Hepatocyte (in vitro differentiated cells): Measurements from ENCODE around the gene TEX261. TPM values are rescaled to one million over a fixed set of nuclear protein-coding genes. Genes with fewer than 3 reads are reported as not detected.
A peak's percentile ranks its signal among the peaks of the same experiment; 100 is the strongest.

Experiments
- DNase-seq: peaks from one replicate; pipeline ENCODE4 v3.0.0-alpha.2; 2016; ENCODE audit warnings: low spot score
- H2AFZ ChIP-seq: fragments of 200-600 bp; sonication (generic); 2 replicates; pipeline ENCODE4 v1.6.0; 2016; ENCODE audit warnings: antibody characterized with exemption, mild to moderate bottlenecking
- H3K27ac ChIP-seq: fragments of 200-600 bp; sonication (generic); 2 replicates; pipeline ENCODE4 v1.5.1; 2016; ENCODE audit warnings: mild to moderate bottlenecking
- H3K27me3 ChIP-seq: fragments of 200-600 bp; sonication (generic); 2 replicates; pipeline ENCODE4 v1.6.1; 2016
- H3K36me3 ChIP-seq: fragments of 200-600 bp; sonication (generic); replicated peaks from 2 replicates; pipeline ENCODE4 v1.5.1; 2016; ENCODE audit warnings: low read depth; ENCODE audit not compliant: insufficient read depth
- H3K4me1 ChIP-seq: fragments of 200-600 bp; sonication (generic); 2 replicates; pipeline ENCODE4 v1.5.1; 2016; ENCODE audit warnings: mild to moderate bottlenecking, moderate library complexity; ENCODE audit not compliant: insufficient read depth
- H3K4me2 ChIP-seq: fragments of 200-600 bp; sonication (generic); 2 replicates; pipeline ENCODE4 v1.6.0; 2016
- H3K4me3 ChIP-seq: fragments of 200-600 bp; sonication (generic); 2 replicates; pipeline ENCODE4 v1.5.1; 2016; ENCODE audit warnings: mild to moderate bottlenecking
- H3K79me2 ChIP-seq: fragments of 200-600 bp; sonication (generic); 2 replicates; pipeline ENCODE4 v1.6.0; 2017; ENCODE audit warnings: mild to moderate bottlenecking
- H3K9me2 ChIP-seq: fragments of 200-600 bp; sonication (generic); replicated peaks from 2 replicates; pipeline ENCODE4 v1.6.0; 2017; ENCODE audit warnings: mild to moderate bottlenecking; ENCODE audit not compliant: insufficient read depth
- H3K9me3 ChIP-seq: fragments of 200-600 bp; sonication (generic); 2 replicates; pipeline ENCODE4 v1.5.1; 2016; ENCODE audit warnings: low read depth, mild to moderate bottlenecking
- H4K20me1 ChIP-seq: fragments of 200-600 bp; sonication (generic); 2 replicates; pipeline ENCODE4 v1.6.0; 2016; ENCODE audit warnings: mild to moderate bottlenecking; ENCODE audit not compliant: insufficient read depth, poor library complexity, severe bottlenecking
- CTCF ChIP-seq: fragments of 200-600 bp; sonication (generic); IDR thresholded peaks from 2 replicates; pipeline ENCODE4 v1.5.1; 2016; ENCODE audit warnings: antibody characterized with exemption, mild to moderate bottlenecking; ENCODE audit not compliant: poor library complexity
- EZH2 ChIP-seq: fragments of 200-600 bp; sonication (generic); IDR thresholded peaks from 2 replicates; pipeline ENCODE4 v1.6.1; 2016; ENCODE audit warnings: antibody characterized with exemption, mild to moderate bottlenecking, borderline replicate concordance
- EZH2phosphoT487 ChIP-seq: fragments of 200-600 bp; sonication (generic); IDR thresholded peaks from one replicate; pipeline ENCODE4 v1.6.1; 2018; ENCODE audit warnings: antibody characterized with exemption, mild to moderate bottlenecking, low read depth, moderate library complexity; ENCODE audit not compliant: unreplicated experiment, severe bottlenecking
- WGBS: methylation state at CpG from one replicate; pipeline ENCODE4 v1.1.6; 2016; ENCODE audit warnings: low lambda C conversion rate; ENCODE audit errors: missing lambda C conversion rate; 5-methylcytosine and 5-hydroxymethylcytosine counted together
- polyA plus RNA-seq: library from polyadenylated mRNA; unstranded; fragments of >200 nt; fragmentation: Nextera tagmentation; extraction: Ambion mirVana; gene quantifications from 2 replicates; pipeline ENCODE4 v1.2.1, GENCODE V29; 2016
- total RNA-seq: library from RNA; depleted of rRNA; stranded (reverse); fragments of >200 nt; gene quantifications from 2 replicates; pipeline ENCODE4 v1.2.3, GENCODE V29; 2014

TEX261 gene
- total and polyA plus RNA-seq, 2 experiments from 2014 or later, result 41.5 to 81.0 TPM

GRCh38 chr2:70990216-70990615, 4.5 kb downstream of the TEX261 start:
- Histone ChIP-seq H3K4me2 (no peak overlapping the region), H3K36me3 (no peaks in the 10 kb centered on the region), H3K79me2 (peaks cover 24% of the 10 kb centered on the region), H3K9me2 (no peaks in the 10 kb centered on the region), H4K20me1 (peaks cover 12% of the 10 kb centered on the region), H3K9me3 (no peaks in the 10 kb centered on the region), H3K4me1 (peaks cover 12% of the 10 kb centered on the region), H3K4me3 (no peak overlapping the region), H3K27me3 (no peaks in the 10 kb centered on the region), H2AFZ (no peak overlapping the region), H3K27ac (no peak overlapping the region)
- 89% methylated on average over 5 of the region's 5 CpGs for WGBS
- DNase-seq, result peak; percentile 1
- TF ChIP-seq CTCF, result no peak
- TF ChIP-seq EZH2, result no peak
- TF ChIP-seq EZH2phosphoT487, result no peak

DNA sequence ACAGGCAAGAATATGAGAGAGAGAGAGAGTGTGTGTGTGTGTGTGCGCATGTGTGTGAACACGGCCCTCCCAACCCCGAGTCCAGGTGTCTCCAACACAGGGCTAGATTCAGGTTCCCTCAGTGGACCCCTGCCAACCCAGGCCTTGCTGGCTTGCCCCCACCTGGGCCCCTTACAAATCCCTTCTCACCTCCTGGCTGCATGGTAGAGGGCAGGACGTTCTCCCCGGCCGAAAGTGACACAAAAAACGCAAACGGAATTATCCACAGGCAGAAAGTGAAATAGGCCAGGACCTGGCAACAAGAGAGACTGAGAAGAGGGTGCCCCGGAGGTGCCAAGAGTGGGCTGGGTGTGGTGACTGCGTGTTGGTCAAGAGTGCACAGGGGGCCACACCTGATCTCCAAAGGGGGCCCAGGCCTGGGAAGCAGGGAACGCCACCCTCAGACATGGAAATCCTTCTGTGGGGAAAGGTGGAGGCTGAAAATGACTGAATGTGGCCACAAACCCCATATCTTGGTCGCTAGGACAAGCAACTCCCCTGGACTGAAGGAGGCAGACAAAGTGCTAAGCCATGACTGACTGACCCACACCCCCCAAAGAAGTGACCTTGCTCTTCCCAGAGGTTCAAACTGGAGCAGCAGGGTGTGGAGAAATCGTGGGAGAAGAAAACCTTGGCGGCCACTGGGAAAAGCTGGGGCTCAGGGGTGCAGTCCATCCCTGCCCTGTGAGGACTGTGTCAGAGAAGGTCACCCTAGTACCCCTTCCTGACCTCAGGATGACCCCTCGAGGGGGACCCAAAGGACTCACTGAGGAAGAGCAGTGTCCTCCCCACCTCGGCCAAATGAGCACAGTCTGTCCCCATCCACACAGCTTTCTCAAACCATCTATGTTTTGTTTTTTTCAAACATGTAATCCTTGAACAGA, 5.7 kb downstream of the TEX261 start:
- DNase-seq, result no peak
- H3K36me3 ChIP-seq, result no peaks in the 10 kb centered on the region

GRCh38 chr2:70988151-70988550, 6.5 kb downstream of the TEX261 start:
- TF ChIP-seq EZH2phosphoT487 (no peak), EZH2 (no peak), CTCF (no peak)
- no peak overlapping the region for H2AFZ ChIP-seq
- H4K20me1 ChIP-seq, result no peaks in the 10 kb centered on the region
- no peak overlapping the region for H3K4me3 ChIP-seq
- H3K79me2 ChIP-seq, result peaks cover 11% of the 10 kb centered on the region
- H3K27ac ChIP-seq, result no peak overlapping the region
- H3K4me1 ChIP-seq, result peaks cover 6% of the 10 kb centered on the region
- 90% methylated on average over 4 of the region's 4 CpGs for WGBS
- no peak overlapping the region for H3K4me2 ChIP-seq
- no peaks in the 10 kb centered on the region for H3K27me3 ChIP-seq
- H3K9me2 ChIP-seq, result no peaks in the 10 kb centered on the region
- no peak for DNase-seq
- H3K9me3 ChIP-seq, result no peaks in the 10 kb centered on the region
- H3K36me3 ChIP-seq, result no peaks in the 10 kb centered on the region

More for the DNA sequence above, 5.7 kb downstream of the TEX261 start:
- peaks cover 12% of the 10 kb centered on the region for H3K4me1 ChIP-seq
- TF ChIP-seq CTCF (no peak), EZH2phosphoT487 (no peak), EZH2 (no peak)
- H3K79me2 ChIP-seq, result peaks cover 19% of the 10 kb centered on the region
- WGBS, result 95% methylated on average over 16 of the region's 16 CpGs
- H3K9me3 ChIP-seq, result no peaks in the 10 kb centered on the region
- no peaks in the 10 kb centered on the region for H3K27me3 ChIP-seq
- H4K20me1 ChIP-seq, result peaks cover 8% of the 10 kb centered on the region
- no peak overlapping the region for H3K4me3 ChIP-seq
- H3K4me2 ChIP-seq, result no peak overlapping the region
- no peak overlapping the region for H2AFZ ChIP-seq
- no peak overlapping the region for H3K27ac ChIP-seq
- no peaks in the 10 kb centered on the region for H3K9me2 ChIP-seq
